Measurements from ENCODE around the gene GDF7. TPM values are rescaled to one million over a fixed set of nuclear protein-coding genes. Genes with fewer than 3 reads are reported as not detected.
"Not testable (repeated sequence)": the region's sequence is repeated elsewhere in the genome, so short reads cannot be mapped to it uniquely, and the experiment has no call there.

GDF7 gene
- total RNA-seq, 1 experiment from 2014 or later, result not detected

GRCh38 chr2:20698916-20699613 lies 32.1 kb downstream of the GDF7 start:
- DNase-seq (ENCODE audit: low read depth), result no peak

- no peak for DNase-seq (ENCODE audit: low read depth)
Measured at GRCh38 chr2:20702563-20702962, 35.6 kb downstream of the GDF7 start.

- no peak for DNase-seq (ENCODE audit: low read depth)
Measured at GRCh38 chr2:20704886-20705285, 37.9 kb downstream of the GDF7 start.

GRCh38 chr2:20706217-20706616 lies 39.3 kb downstream of the GDF7 start:
- DNase-seq (ENCODE audit: low read depth), result no peak

- no peak for DNase-seq (ENCODE audit: low read depth)
Measured at GRCh38 chr2:20706786-20707185, 39.8 kb downstream of the GDF7 start.

GRCh38 chr2:20707601-20708000 lies 40.7 kb downstream of the GDF7 start:
- DNase-seq (ENCODE audit: low read depth), result no peak

- not testable (repeated sequence) for DNase-seq (ENCODE audit: low read depth)
Measured at GRCh38 chr2:20711641-20712040, 44.7 kb downstream of the GDF7 start.

- DNase-seq (ENCODE audit: low read depth), result not testable (repeated sequence)
Measured at GRCh38 chr2:20713585-20713984, 46.6 kb downstream of the GDF7 start.

- DNase-seq (ENCODE audit: low read depth), result not testable (repeated sequence)
Measured at GRCh38 chr2:20714412-20714811, 47.5 kb downstream of the GDF7 start.

- not testable (repeated sequence) for DNase-seq (ENCODE audit: low read depth)
Measured at GRCh38 chr2:20716164-20716563, 49.2 kb downstream of the GDF7 start.

- no peak for DNase-seq (ENCODE audit: low read depth)
Measured at GRCh38 chr2:20717641-20718040, 50.7 kb downstream of the GDF7 start.

GRCh38 chr2:20722592-20723240 lies 55.8 kb downstream of the GDF7 start:
- DNase-seq (ENCODE audit: low read depth), result no peak

- no peak for DNase-seq (ENCODE audit: low read depth)
Measured at GRCh38 chr2:20723543-20723942, 56.6 kb downstream of the GDF7 start.

- no peak for DNase-seq (ENCODE audit: low read depth)
Measured at GRCh38 chr2:20724500-20725053, 57.6 kb downstream of the GDF7 start.

GRCh38 chr2:20725782-20726181 lies 58.8 kb downstream of the GDF7 start:
- no peak for DNase-seq (ENCODE audit: low read depth)

- no peak for DNase-seq (ENCODE audit: low read depth)
Measured at GRCh38 chr2:20726913-20727312, 60.0 kb downstream of the GDF7 start.

GRCh38 chr2:20728114-20728758 lies 61.3 kb downstream of the GDF7 start:
- no peak for DNase-seq (ENCODE audit: low read depth)

Other genes starting within 250 kb of the GDF7 start
- 33.5 and 35.8 TPM in 2 replicates for gene RHOB, start 220.1 kb upstream of the GDF7 start, total RNA-seq (2014; rRNA removed; shearing (Covaris generic))
- gene HS1BP3, start 16.0 kb upstream of the GDF7 start, total RNA-seq (2014; rRNA removed; shearing (Covaris generic)), result 13.9 and 15.9 TPM in 2 replicates
- 23.2 and 24.3 TPM in 2 replicates for gene LDAH, start 156.0 kb downstream of the GDF7 start, total RNA-seq (2014; rRNA removed; shearing (Covaris generic))

Measured in RPMI7951 (cell line).